HFF-Myc (cell line): Measurements from ENCODE around the gene PRKCB.

Experiments used
- DNase-seq: peaks from one replicate; pipeline ENCODE4 v3.0.0-alpha.2; 2011; ENCODE audit warnings: low read depth; ENCODE audit errors: extremely low read depth
- H3K4me3 ChIP-seq: replicated peaks from 2 replicates; pipeline ENCODE4 v1.5.1; 2011; ENCODE audit warnings: low read depth, mild to moderate bottlenecking, control low read depth, low read length
- TF ChIP-seq, protein P1 (sequence below): IDR thresholded peaks from 2 replicates; pipeline ENCODE4 v1.5.1; 2012; ENCODE audit warnings: mild to moderate bottlenecking, low read depth, low read length, control low read depth; ENCODE audit errors: missing control alignments

PRKCB gene

DNA sequence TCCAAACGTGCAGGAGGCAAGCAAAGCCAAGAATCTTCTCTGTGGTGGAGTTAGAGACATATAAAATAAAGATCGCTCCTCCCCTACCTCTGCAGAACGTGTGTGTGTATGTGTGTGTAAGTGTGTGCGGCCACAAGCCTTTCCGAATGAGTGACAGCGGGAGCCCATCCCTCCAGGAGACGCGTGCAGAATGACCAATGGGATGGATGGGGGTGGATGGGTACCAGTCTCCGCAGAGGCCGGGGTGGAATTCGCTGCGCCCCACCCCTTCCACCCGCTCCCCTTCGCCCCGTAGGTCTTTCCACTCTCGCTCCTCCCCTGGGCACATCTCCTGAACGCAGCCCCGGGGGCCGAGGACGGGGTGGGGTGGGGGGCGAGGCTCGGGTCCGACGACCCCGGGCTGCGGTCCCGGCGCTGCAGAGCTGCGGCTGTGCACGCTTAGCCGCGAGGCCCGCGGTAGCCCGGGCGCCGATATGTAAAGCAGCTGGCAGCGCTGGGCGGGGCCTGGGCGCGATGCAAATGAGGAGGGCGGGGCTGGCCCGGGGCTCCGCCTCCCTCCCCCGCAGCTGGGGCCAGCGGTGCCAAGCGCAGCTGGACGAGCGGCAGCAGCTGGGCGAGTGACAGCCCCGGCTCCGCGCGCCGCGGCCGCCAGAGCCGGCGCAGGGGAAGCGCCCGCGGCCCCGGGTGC is at the start of gene PRKCB:
PRKCB (plus strand) TSS at position 594 of the 688 bp plus-strand sequence.
- TF ChIP-seq, protein P1, sequence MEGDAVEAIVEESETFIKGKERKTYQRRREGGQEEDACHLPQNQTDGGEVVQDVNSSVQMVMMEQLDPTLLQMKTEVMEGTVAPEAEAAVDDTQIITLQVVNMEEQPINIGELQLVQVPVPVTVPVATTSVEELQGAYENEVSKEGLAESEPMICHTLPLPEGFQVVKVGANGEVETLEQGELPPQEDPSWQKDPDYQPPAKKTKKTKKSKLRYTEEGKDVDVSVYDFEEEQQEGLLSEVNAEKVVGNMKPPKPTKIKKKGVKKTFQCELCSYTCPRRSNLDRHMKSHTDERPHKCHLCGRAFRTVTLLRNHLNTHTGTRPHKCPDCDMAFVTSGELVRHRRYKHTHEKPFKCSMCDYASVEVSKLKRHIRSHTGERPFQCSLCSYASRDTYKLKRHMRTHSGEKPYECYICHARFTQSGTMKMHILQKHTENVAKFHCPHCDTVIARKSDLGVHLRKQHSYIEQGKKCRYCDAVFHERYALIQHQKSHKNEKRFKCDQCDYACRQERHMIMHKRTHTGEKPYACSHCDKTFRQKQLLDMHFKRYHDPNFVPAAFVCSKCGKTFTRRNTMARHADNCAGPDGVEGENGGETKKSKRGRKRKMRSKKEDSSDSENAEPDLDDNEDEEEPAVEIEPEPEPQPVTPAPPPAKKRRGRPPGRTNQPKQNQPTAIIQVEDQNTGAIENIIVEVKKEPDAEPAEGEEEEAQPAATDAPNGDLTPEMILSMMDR, result no peak
- no peak within 1 kb of the TSS for H3K4me3 ChIP-seq
- no peak for DNase-seq

GRCh38 chr16:23786964-23787561 is 48.7 kb upstream of the PRKCB start:
- no peak overlapping the region for H3K4me3 ChIP-seq
- DNase-seq, result no peak
- TF ChIP-seq, protein P1, result no peak

DNA sequence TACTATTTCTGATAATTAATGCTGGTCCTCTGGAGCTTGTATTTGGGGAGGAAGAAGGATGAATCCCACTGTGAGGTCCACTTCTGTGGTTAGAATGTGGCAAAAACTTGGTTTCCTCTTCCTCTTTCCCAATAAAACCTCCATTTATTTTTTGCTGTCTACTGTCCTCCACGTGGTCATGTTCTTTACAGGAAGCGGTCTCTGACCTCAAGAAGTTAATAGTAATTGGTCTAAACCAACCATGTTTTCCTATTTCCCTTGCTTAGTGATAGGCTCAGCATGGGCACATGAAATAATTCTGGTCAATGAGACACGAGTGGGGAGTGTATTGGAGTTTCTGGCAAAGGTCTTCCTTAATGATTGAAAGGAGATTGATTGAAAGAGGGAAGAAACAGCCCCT is 47.1 kb upstream of the PRKCB start:
- no peak for DNase-seq
- no peak overlapping the region for H3K4me3 ChIP-seq
- TF ChIP-seq, protein P1, result no peak

DNA sequence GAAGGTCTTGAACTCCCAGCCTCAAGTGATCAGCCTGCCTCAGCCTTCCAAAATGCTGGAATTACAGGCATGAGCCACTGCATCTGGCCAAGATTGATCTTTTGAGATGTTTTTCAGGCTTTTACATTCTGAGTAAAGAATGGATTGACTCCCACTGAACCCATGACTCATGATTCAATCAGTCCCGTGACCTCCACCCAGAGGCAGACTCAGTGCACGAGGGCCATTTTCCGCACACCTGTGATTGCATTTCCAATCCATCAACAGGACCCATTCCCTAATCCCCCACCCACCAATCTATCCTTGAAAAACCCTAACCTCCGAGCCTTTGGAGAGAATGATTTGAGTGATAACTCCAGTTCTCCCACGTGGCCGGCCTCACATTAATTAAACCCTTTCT is 40.4 kb upstream of the PRKCB start:
- TF ChIP-seq, protein P1, result no peak

GRCh38 chr16:23796941-23797340 is 38.8 kb upstream of the PRKCB start:
- DNase-seq, result no peak
- H3K4me3 ChIP-seq, result no peak overlapping the region
- TF ChIP-seq, protein P1, result no peak

More for the DNA sequence above, 40.4 kb upstream of the PRKCB start:
- H3K4me3 ChIP-seq, result no peak overlapping the region
- DNase-seq, result no peak

- TF ChIP-seq, protein P1, result peak; percentile 76
- no peak overlapping the region for H3K4me3 ChIP-seq
- DNase-seq, result peak; percentile 35
Observed at GRCh38 chr16:23801378-23801777, 34.4 kb upstream of the PRKCB start.
